Sigmoid colon (tissue), 4 donors: ENCODE measurements around the gene ZDHHC1.

Experiments used
- CTCF ChIP-seq, 4 experiments: fragments of 450-650 bp in 3 of 4; fragments of 200-600 bp in 1 of 4; IDR thresholded peaks; one replicate each; pipeline ENCODE4 v1.5.1; 2016 to 2019; ENCODE audit warnings: antibody characterized with exemption in 4 of 4, mild to moderate bottlenecking in 3 of 4, moderate library complexity in 2 of 4
- POLR2A ChIP-seq, 2 donors: fragments of 450-650 bp; IDR thresholded peaks; one replicate each; pipeline ENCODE4 v1.6.1; 2016; ENCODE audit warnings: antibody characterized with exemption in 2 of 2, mild to moderate bottlenecking in 2 of 2, moderate library complexity in 2 of 2
- POLR2AphosphoS5 ChIP-seq, 4 donors: sonication (generic); formaldehyde crosslinking; IDR thresholded peaks; one replicate each; pipeline ENCODE4 v1.6.1; 2017; ENCODE audit warnings: antibody characterized with exemption in 4 of 4

GRCh38 chr16:67399218-67399733 lies 17.0 kb downstream of the ZDHHC1 start:
- TF ChIP-seq CTCF (IDR thresholded peaks at IDR 0.05): peak; percentile 33 to 77 (median 52)
- no peak for TF ChIP-seq POLR2A (IDR thresholded peaks at IDR 0.05)
- no peak for TF ChIP-seq POLR2AphosphoS5 (IDR thresholded peaks at IDR 0.05)
